GM21529 (cell line): Measurements from ENCODE around the gene SLU7.

Experiments used
- ATAC-seq: cut with Tn5 transposase; IDR thresholded peaks from one replicate; pipeline ENCODE4 v1.9.1; 2021; ENCODE audit not compliant: unreplicated experiment

The SLU7 gene

GRCh38 chr5:160420331-160420610, 1.4 kb upstream of the SLU7 start:
- no peak for ATAC-seq

GRCh38 chr5:160419458-160420330, 813 bp upstream of the SLU7 start:
- peak; percentile 42 for ATAC-seq

DNA sequence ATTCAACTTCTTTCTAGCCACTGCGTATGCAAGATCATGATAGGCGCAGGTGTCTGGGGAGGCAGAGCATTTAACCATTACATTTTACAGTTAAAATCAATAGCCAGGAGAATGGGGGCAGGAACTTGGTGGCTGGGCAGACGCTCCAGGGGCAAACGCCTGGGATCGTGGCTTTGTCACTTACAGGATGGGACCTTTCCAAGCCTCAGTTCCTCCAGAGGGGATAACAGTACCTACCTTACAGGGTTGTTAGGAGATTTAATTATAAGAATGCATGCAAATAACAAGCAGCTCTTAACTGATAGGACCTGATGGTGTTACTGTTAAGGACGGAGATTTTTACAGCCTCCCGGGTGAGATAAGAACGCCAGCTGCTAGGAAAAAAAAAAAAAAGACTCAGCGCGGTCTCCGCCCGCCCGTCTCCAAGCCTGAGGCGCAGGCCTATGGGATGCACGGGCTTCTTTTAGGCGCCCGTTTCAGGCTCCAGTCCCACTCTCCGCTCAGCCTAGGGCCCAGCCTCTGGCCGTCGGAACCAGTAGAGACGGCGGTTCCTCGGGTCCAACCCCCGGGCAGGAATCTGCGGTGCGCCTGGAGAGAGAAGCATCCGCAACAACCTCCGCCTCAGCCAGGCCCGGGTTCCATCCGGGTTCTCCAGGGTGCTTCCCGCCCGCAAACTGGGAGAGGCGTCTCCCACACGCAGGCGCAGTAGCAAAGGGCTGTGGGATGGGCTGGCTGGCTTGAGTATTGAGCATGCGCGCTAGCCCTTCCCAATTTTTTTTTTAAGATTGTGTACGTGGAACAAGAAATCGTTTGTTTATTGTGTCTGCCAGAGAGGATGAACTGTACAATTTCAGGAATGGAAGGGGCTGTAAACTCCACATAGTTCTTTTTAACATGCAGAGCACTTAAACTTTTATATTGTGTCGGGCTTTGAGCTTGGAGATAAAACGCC, 19.2 kb downstream of the SLU7 start, which contains the start of gene FAM200C:
TSS of gene FAM200C (minus strand) at position 653 of the 952 bp plus-strand sequence. CDS start 4,564 bp downstream, outside the sequence.
- ATAC-seq = peak; percentile 90

GRCh38 chr5:160398806-160399205, 20.1 kb downstream of the SLU7 start:
- no peak for ATAC-seq

DNA sequence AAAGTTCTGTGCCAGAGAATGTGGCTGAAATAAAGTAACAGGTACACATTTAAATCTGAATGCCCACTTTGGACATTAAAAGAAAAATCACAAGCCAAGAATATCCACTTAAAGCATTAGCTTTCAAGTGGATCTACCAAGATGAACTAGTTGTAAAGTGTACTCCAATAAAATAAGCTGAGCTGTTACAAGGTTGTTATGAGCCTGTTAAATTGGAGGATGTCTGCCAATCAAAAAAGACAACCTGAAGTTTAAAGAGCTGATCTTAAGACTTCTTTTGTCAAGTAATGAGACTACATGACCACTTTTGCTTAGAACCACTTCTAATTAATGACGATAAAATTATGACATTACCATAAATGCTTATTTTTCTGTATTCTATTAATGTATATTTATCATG, 21.4 kb downstream of the SLU7 start:
- ATAC-seq = no peak

DNA sequence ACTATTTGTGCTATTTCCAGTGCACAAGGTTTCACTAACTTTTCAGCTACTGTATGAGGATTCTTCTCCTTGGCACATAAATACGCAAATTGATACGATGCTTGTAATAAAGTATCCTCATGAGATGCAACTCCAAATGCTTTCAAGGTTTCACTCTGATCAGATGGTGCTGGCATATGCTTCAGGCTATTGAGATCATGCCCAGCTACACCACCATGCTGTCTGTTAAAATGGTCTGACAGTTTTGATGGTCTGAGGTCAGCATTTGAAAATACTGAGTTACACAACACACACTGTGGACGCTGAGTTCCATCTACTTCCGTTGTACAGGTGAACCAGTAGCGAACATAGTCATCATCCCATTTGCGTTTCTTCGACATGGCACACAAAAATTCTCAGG, 23.8 kb downstream of the SLU7 start:
- no peak for ATAC-seq

- no peak for ATAC-seq
Measured at GRCh38 chr5:160390787-160391696, 27.8 kb downstream of the SLU7 start.

GRCh38 chr5:160387445-160387844, 31.4 kb downstream of the SLU7 start:
- ATAC-seq = no peak

DNA sequence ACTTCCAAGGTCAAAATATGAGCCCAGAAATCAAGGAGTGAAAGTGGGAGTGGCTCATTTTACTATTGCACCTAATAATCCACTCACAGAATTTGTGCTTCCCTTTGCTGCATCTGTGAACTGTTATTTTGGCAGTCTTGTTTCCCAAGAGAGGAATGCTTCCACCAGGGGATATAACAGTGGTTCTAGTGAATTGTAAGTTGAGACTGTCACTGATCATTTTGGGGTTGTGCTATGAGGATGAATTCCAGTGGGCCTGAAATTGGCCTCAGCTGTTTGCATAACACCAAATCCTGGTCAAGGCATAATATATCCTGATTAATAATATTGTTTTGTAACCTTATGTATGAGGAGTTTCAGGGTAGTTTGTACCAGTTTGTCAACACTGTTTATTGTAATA, 33.4 kb downstream of the SLU7 start:
- ATAC-seq = no peak

GRCh38 chr5:160384681-160385080, 34.2 kb downstream of the SLU7 start:
- ATAC-seq = no peak

DNA sequence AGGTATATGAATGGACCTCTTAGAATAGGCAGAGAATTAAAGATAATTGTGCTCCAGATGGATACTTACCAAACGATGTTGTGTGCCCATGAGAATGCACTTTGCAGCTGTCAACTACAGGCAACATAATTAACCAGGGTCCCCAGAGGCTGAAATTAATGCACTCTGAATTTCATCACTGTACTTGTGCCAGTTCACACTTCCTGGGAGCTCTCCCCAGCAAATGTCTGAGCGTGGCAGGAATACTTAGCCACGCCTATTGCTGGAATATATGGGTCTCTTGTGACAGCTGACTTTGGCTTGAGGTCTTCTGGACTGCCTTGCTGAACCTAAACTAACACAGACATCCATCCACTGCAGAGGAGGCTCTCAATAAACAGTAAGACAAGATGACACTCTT, 36.5 kb downstream of the SLU7 start:
- ATAC-seq = no peak

DNA sequence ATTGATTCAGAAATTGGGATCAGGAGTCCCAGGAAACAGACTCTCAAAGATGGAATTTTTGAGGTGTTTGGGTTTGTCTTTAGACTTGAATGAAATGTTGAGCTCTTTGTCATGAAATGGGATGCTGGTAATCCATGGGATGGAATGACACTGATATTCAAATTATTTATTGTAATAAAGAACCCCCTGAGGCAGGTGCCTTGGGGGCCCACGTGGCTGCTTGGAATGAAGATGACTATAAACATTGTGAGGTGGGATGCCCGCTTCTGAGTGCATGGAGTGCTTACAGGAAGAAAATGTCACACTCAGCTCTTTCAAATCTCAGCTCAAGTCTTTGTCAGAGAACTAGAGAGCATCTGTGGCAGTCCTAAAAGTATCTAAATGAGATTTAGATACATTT, 38.8 kb downstream of the SLU7 start:
- ATAC-seq = no peak

GRCh38 chr5:160379511-160379910, 39.4 kb downstream of the SLU7 start:
- ATAC-seq = no peak

- ATAC-seq = no peak
Measured at GRCh38 chr5:160378330-160378729, 40.6 kb downstream of the SLU7 start.

GRCh38 chr5:160377651-160378050, 41.2 kb downstream of the SLU7 start:
- ATAC-seq = no peak

- ATAC-seq = no peak
Measured at GRCh38 chr5:160376416-160376815, 42.5 kb downstream of the SLU7 start.

DNA sequence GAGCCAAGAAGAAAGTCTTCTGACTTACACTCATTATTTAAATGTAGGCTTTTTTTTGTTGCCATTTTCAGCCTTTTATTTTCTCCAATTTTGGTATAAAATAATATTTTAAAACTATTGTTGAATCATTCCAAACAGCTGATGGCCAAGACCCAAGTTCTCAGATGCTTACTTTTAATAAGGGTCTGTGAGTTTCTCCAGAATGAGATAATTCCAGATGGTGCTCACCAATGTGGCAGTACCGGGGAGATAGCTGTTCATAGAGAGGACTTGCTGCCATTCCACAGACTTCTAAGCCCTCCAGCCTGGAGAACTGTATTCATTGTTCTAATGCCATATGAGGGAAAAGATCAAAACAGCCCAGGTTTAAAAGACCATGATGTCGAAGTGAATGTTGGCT, 43.2 kb downstream of the SLU7 start:
- no peak for ATAC-seq

DNA sequence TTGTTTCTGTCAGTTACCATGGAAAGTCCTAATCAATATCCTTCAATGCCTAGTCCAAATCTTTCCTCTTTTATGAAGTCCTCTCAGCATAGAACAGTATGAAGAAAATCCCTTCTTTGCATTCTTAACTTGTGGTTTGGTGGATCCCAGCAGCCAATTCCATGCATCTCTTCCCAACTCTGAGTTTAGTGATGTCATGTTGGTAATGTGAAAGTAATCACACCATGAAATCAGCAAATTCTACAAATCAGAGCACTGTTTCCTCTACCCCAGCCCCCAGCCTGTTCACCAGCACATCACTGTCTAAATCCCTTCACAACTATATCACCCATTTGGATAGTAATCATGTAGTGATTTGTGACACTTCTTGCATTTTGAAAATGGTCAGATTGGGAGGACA, 43.7 kb downstream of the SLU7 start:
- no peak for ATAC-seq

- ATAC-seq = no peak
Measured at GRCh38 chr5:160371294-160371693, 47.6 kb downstream of the SLU7 start.

- no peak for ATAC-seq
Measured at GRCh38 chr5:160370713-160371034, 48.2 kb downstream of the SLU7 start.
